HFFc6 (cell line): ENCODE measurements around the gene NEK5. TPM values are rescaled to one million over a fixed set of nuclear protein-coding genes. Genes with fewer than 3 reads are reported as not detected.

Experiments used
- DNase-seq: peaks from one replicate; pipeline ENCODE4 v3.0.0-alpha.2; 2018
- H3K27ac Mint-ChIP-seq: 2 replicates; pipeline ENCODE4 v1.8.0; 2020; ENCODE audit warnings: mild to moderate bottlenecking, mixed read lengths
- H3K27me3 Mint-ChIP-seq: 2 replicates; pipeline ENCODE4 v1.8.0; 2021; ENCODE audit warnings: mild to moderate bottlenecking, moderate library complexity, mixed read lengths; ENCODE audit not compliant: insufficient read depth
- H3K36me3 Mint-ChIP-seq: 2 replicates; pipeline ENCODE4 v1.8.0; 2021; ENCODE audit warnings: low read depth, mixed read lengths
- H3K4me1 Mint-ChIP-seq: 2 replicates; pipeline ENCODE4 v1.8.0; 2020; ENCODE audit warnings: low read depth, mixed read lengths
- H3K4me3 Mint-ChIP-seq: 2 replicates; pipeline ENCODE4 v1.8.0; 2020; ENCODE audit warnings: mild to moderate bottlenecking, moderate library complexity, mixed read lengths
- H3K9me3 Mint-ChIP-seq: 2 replicates; pipeline ENCODE4 v1.8.0; 2020; ENCODE audit warnings: mild to moderate bottlenecking, mixed read lengths
- total RNA-seq, 6 experiments: library from RNA; stranded (reverse); fragmentation: NEBNext Ultra II Directional; extraction: Animal tissue kit (Norgen Biotek cat#: 25700); gene quantifications; 2 replicates in 1 of 6; 3 replicates in 5 of 6; pipeline ENCODE4 v1.2.3, GENCODE V29; 2021
- TF ChIP-seq, protein P1 (sequence below): fragments of 200-600 bp; sonication (generic); IDR thresholded peaks from 2 replicates; pipeline ENCODE4 v1.5.0; 2021; ENCODE audit warnings: antibody characterized with exemption, mild to moderate bottlenecking

NEK5 gene
- total RNA-seq, 6 experiments from 2014 or later: not detected

DNA sequence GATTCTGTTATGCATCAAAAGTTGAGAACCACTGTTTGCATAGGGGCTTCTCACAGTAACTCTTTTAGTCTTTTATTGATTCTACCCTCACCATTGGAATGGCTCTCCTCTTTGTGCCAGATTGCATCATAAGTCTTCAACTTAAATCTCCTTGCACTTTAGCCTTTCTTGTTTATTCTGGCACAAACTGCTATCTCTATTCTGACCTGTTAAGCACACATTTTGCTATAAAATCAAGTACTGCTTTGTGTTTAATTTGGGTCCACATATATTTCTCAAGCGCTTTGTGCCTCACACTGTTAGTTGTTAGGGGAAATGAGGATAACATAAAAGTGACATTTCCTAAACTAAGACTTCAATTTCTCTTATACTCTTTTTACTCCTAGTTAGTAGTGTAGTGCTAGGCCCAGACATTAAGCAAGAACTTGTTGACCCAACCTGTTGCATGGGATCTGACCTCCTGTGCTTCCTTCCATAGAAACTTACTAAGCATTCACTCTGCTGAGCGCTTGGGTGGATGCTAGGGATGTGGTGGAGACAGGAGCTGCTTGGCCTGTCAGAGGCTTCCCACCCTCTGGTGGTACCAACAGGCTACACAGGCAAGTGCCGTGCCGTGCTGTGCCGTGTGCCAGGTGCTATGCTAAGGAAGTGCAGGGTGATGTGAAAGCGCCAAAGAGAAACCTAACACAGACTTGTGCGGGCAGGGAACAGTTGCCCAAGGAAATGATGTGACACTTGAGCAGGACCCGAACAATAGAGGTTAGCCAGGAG lies 103.2 kb downstream of the NEK5 start:
- no peaks in the 10 kb centered on the region for H3K27me3 Mint-ChIP-seq
- no peak overlapping the region for H3K27ac Mint-ChIP-seq
- TF ChIP-seq, protein P1, sequence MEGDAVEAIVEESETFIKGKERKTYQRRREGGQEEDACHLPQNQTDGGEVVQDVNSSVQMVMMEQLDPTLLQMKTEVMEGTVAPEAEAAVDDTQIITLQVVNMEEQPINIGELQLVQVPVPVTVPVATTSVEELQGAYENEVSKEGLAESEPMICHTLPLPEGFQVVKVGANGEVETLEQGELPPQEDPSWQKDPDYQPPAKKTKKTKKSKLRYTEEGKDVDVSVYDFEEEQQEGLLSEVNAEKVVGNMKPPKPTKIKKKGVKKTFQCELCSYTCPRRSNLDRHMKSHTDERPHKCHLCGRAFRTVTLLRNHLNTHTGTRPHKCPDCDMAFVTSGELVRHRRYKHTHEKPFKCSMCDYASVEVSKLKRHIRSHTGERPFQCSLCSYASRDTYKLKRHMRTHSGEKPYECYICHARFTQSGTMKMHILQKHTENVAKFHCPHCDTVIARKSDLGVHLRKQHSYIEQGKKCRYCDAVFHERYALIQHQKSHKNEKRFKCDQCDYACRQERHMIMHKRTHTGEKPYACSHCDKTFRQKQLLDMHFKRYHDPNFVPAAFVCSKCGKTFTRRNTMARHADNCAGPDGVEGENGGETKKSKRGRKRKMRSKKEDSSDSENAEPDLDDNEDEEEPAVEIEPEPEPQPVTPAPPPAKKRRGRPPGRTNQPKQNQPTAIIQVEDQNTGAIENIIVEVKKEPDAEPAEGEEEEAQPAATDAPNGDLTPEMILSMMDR: no peak
- no peaks in the 10 kb centered on the region for H3K4me1 Mint-ChIP-seq
- H3K9me3 Mint-ChIP-seq: no peaks in the 10 kb centered on the region
- H3K36me3 Mint-ChIP-seq: peaks cover 66% of the 10 kb centered on the region
- DNase-seq: no peak
- no peak overlapping the region for H3K4me3 Mint-ChIP-seq

DNA sequence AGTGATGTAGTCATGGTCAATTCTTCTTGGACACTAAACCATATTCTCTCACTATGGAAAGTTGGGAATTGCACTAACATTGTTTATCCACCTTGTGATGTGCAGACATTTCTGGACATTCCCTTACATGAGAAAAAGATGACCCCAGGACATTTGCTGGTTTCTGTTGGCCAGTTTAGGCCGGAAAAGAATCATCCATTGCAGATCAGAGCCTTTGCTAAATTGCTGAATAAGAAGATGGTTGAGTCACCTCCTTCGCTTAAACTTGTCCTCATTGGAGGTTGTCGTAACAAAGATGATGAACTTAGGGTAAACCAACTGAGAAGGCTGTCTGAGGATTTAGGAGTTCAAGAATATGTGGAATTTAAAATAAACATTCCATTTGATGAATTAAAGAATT lies 104.4 kb downstream of the NEK5 start, which contains the start of gene UTP14C:
Gene UTP14C (plus strand): TSS at position 211 of the 400 bp plus-strand sequence. CDS start 4,114 bp downstream, outside the sequence.
- Mint-ChIP-seq H3K27me3 (no peaks in the 10 kb centered on the region), H3K4me1 (no peaks in the 10 kb centered on the region), H3K4me3 (no peak within 1 kb of the TSS), H3K9me3 (no peaks in the 10 kb centered on the region), H3K27ac (no peak within 1 kb of the TSS), H3K36me3 (peaks cover 60% of the 10 kb centered on the region)
- DNase-seq: no peak
- TF ChIP-seq, protein P1: no peak

- Mint-ChIP-seq H3K27ac (no peak overlapping the region), H3K4me1 (no peaks in the 10 kb centered on the region), H3K9me3 (no peaks in the 10 kb centered on the region), H3K36me3 (peaks cover 40% of the 10 kb centered on the region), H3K4me3 (no peak overlapping the region), H3K27me3 (no peaks in the 10 kb centered on the region)
- no peak for DNase-seq
- TF ChIP-seq, protein P1: no peak
Measured at GRCh38 chr13:52022356-52022755, 106.5 kb downstream of the NEK5 start.

GRCh38 chr13:52020191-52020590 lies 108.7 kb downstream of the NEK5 start:
- H3K4me1 Mint-ChIP-seq: no peaks in the 10 kb centered on the region
- no peak overlapping the region for H3K27ac Mint-ChIP-seq
- TF ChIP-seq, protein P1: no peak
- H3K27me3 Mint-ChIP-seq: no peaks in the 10 kb centered on the region; the same call in 1 of the 2 replicates
- H3K4me3 Mint-ChIP-seq: no peak overlapping the region
- H3K36me3 Mint-ChIP-seq: peaks cover 31% of the 10 kb centered on the region
- no peak for DNase-seq
- H3K9me3 Mint-ChIP-seq: no peaks in the 10 kb centered on the region

DNA sequence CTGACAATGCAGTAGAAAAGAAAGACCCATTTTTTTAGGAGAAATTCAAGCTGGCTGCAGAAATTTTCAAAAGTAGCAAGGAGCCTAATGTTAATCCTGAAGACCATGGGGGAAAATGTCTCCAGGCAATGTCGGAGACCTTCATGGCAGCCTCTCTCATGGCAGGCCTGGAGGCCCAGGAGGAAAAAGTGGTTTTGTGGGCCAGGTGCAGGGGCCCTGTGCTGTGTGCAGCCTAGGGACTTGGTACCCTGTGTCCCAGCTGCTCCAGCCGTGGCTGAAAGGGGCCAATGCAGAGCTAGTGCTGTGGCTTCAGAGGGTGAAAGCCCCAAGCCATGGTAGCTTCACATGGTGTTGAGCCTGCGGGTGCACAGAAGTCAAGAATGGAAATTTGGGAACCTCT lies 112.6 kb downstream of the NEK5 start:
- Mint-ChIP-seq H3K4me1 (peaks cover 2% of the 10 kb centered on the region), H3K36me3 (peaks cover 21% of the 10 kb centered on the region), H3K4me3 (no peak overlapping the region), H3K9me3 (no peaks in the 10 kb centered on the region), H3K27ac (no peak overlapping the region), H3K27me3 (no peaks in the 10 kb centered on the region; the same call in 1 of the 2 replicates)
- TF ChIP-seq, protein P1: no peak
- no peak for DNase-seq
